Midbrain (tissue), 1 donor: Measurements from ENCODE around the gene SIRT3.

Experiments
- DNase-seq: peaks from one replicate; lab custom pipeline; 2025; lab: John Stamatoyannopoulos, UW

The SIRT3 gene

GRCh38 chr11:235997-236773, at the start of gene SIRT3:
SIRT3 (minus strand) TSS chr11:236342; CDS start chr11:236328, 14 bp downstream.
- DNase-seq = peak; percentile 85

DNA sequence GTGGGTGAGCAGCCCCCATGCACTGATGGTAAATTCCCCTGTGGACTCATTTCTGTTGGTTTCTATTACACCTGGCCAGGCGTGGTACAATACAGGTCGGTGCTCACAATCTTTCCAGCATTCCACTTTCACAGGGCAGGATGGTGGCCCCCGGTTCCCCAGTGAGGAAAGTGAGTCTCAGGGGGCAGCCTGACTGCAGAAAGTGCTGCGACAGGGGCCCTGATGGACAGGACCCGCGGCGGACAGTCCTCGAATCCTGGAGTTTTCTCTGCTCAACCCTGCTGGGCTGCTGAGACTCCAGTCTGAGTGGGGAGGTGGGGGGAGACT, 49.7 kb upstream of the SIRT3 start:
- DNase-seq = no peak

- DNase-seq = no peak
These were observed 49.1 kb upstream of the SIRT3 start for GRCh38 chr11:285021-285893.

- DNase-seq = no peak
These were observed 48.2 kb upstream of the SIRT3 start for GRCh38 chr11:284105-285020.

DNA sequence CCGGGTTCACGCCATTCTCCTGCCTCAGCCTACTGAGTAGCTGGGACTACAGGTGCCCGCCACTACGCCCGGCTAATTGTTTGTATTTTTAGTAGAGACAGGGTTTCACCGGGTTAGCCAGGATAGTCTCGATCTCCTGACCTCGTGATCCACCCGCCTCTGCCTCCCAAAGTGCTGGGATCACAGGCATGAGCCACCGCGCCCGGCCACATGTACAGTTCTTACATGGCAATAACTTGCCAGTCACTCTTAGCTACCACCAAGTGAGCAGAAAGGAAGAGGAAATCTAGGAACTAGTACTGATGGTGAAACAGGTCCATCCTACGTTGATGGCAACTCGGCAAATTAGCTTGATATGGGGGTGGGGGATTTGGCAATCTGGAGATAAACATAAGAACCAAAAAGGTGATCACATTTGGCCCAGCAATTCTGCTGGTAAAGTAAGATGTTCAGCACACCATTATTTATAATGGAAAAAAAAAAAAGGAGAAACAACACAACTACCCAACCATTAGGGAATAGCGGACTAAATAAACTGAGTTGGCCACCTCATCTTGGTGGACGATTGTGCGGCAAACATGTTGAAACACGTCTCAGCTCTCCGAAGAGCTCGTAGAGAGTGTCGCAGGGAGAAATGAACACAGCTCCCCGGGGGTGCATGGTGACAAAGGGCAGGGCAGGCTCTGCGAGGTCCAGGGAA, 47.4 kb upstream of the SIRT3 start:
- no peak for DNase-seq

DNA sequence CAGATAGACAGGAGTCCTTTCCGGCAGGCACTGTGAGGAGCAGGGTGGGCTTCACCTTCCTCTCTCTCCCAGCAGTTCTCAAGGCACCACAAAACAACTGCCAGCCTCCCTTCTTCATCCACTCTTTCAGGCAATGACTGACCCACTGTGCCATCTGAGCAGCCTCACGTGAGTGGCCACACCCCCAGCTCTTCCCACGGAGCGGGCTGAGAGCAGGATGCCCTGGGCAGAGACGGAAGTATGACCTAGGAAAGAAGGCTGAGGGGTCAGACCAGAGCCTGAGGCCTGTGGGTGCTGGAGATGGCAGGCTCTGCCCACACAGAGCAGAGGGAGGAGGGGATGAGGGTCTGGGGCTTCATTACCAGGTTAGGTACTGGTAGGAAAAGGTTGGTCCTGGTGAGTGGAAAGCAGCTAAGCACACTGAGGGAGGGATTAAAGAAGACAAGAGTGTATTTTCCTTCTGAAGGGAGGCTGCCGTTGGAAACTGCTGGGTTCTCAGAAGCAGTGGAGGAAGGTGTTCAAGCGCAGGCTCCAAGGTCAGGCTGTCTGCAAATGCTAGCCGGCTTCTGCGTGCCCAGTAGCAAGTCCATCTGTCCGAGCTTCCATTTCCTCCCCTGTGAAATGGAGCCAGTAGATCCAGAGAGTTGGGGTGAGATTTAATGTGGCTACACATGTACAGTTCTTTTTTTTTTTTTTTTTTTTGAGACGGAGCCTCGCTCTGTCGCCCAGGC, 46.7 kb upstream of the SIRT3 start:
- no peak for DNase-seq

GRCh38 chr11:282171-282570, 46.0 kb upstream of the SIRT3 start:
- DNase-seq = no peak

- DNase-seq = no peak
These were observed 45.5 kb upstream of the SIRT3 start for GRCh38 chr11:281486-282161.

DNA sequence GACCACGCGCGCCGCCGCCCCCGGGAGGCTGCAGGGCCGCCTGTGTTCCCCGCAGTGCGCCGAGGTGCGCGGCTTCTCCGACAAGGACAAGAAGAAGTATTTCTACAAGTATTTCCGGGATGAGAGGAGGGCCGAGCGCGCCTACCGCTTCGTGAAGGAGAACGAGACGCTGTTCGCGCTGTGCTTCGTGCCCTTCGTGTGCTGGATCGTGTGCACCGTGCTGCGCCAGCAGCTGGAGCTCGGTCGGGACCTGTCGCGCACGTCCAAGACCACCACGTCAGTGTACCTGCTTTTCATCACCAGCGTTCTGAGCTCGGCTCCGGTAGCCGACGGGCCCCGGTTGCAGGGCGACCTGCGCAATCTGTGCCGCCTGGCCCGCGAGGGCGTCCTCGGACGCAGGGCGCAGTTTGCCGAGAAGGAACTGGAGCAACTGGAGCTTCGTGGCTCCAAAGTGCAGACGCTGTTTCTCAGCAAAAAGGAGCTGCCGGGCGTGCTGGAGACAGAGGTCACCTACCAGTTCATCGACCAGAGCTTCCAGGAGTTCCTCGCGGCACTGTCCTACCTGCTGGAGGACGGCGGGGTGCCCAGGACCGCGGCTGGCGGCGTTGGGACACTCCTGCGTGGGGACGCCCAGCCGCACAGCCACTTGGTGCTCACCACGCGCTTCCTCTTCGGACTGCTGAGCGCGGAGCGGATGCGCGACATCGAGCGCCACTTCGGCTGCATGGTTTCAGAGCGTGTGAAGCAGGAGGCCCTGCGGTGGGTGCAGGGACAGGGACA, 44.8 kb upstream of the SIRT3 start:
- DNase-seq = no peak

DNA sequence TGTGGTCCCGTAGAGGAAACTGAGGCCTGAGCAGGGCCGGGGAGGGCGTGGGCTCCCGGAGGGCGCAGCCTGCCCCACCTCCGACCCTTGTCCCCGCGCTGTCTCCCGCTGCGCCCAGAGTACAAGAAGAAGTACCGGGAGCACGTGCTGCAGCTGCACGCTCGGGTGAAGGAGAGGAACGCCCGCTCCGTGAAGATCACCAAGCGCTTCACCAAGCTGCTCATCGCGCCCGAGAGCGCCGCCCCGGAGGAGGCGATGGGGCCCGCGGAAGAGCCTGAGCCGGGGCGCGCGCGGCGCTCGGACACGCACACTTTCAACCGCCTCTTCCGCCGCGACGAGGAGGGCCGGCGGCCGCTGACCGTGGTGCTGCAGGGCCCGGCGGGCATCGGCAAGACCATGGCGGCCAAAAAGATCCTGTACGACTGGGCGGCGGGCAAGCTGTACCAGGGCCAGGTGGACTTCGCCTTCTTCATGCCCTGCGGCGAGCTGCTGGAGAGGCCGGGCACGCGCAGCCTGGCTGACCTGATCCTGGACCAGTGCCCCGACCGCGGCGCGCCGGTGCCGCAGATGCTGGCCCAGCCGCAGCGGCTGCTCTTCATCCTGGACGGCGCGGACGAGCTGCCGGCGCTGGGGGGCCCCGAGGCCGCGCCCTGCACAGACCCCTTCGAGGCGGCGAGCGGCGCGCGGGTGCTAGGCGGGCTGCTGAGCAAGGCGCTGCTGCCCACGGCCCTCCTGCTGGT, 44.0 kb upstream of the SIRT3 start:
- DNase-seq = no peak

- no peak for DNase-seq
These were observed 43.2 kb upstream of the SIRT3 start for GRCh38 chr11:279040-279965.

DNA sequence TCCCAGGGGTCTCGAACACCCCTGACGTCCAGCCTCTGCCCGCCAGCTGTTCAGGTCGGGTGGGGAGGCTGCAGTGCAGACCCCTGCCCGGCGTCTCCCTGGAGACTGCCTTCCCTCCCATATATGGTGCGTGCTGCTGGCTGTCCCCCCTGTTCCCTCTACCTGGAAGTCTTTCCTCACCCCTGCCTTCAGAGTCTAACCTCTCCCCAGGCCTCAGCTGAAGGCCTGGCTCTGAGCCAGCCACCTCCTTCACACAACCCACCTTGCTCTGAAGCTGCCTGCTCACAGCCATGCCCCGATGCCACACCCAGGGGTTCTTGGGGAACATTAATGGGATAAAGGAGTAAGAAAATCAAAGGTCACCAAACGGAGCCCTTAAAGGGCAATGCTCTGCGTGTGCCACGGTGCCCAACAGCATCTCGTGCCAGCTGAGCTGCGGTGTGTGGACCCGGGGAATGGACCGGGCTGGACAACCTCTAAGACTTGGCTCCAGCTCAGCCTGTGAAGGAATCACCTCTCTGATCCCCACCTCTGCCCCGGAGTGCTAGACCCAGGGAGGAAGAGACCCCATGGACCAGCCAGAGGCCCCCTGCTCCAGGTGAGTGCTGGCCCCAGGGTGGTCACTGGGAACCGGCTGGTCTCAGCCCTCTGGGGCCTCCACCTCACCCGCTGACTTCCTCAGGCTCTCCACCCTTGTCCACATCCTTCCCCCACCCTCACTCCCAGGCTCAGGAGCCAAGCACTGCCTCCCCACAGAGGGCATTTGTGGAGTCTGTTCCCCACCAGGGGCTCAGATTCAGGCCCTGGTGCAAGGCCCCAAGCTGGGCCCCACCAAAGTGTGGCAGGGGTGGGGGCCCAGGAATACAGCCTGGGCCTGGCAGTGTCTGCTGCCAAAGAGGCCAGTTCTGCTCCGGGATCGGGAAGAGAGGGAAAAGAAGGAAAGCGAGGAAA, 42.1 kb upstream of the SIRT3 start, which contains the start of gene NLRP6:
TSS of gene NLRP6 (plus strand) at position 407 of the 951 bp plus-strand sequence. CDS start at position 570, 163 bp downstream.
- DNase-seq = no peak

GRCh38 chr11:276219-276618, 40.1 kb upstream of the SIRT3 start:
- DNase-seq = no peak

DNA sequence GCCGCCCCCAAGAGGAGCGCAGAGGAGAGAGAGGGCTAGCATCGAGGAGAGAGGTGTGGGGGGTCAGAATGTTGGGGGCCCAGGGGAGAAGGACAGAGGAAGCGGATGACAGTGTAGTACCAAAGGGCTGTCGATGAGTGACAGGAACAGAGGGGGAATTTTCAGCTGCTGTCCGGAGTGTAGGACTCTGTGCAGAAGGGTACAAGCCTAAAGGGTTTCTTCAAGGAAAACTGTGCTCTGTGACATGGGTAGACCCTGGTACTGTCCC, 36.7 kb upstream of the SIRT3 start:
- no peak for DNase-seq

DNA sequence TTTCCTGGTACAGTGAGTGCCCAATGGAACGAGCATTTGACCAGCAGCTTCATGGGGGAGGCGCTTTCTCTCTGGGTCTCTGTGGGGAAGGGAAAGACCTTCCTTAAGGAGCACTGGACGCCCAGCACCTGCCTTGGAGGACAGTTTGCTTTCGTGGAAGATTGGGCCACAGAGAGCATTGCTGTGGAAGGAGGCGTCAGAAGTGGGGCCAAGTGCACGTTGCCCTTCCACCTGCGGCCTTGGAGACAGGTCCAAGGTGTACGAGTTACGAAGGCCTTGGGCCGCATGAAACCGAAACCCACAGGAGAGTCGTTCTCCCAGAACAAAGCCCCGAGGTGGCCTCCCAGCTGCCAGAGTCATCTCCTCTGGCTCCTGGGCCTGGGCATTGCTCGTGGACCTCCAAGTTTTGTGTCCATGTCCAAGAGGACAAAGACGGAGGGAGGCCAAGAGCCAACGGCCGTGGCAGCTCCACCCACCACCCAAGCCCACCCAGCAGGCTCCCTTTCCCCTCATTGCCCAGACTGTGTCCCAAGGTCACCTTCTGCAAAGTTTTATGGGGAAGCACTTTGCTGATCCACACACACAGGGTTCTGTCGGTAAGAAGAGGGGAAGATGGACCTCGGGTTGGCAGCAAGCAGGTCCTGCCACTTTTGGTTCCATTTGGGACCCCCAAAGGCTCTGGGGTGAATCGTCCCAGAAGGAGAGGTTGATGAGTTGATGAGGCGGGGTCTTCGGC, 36.2 kb upstream of the SIRT3 start:
- no peak for DNase-seq

DNA sequence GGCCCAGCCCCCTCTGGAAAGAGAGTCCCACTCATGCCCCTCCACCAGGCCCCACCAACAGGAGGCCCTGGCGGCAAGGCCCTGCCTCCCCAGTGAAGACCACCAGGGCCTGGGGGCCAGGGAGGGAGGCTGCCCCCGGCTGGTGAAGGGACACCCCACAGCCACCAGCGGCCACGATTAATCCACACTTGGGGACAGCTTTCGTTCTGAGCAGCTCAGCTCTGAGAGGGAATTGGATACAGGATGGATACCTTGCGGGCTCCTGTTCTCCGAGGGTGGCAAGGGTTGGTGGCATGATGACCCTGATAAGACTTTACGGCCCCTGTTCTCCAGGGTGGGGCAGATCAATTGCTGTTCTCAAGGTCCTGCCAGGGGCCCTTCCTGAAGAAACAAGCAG, 35.2 kb upstream of the SIRT3 start:
- no peak for DNase-seq
